Measurements from ENCODE around the gene PGBD5.

The PGBD5 gene

GRCh38 chr1:230277201-230278025, 148.7 kb downstream of the PGBD5 start:
- FAIRE-seq = no peak

DNA sequence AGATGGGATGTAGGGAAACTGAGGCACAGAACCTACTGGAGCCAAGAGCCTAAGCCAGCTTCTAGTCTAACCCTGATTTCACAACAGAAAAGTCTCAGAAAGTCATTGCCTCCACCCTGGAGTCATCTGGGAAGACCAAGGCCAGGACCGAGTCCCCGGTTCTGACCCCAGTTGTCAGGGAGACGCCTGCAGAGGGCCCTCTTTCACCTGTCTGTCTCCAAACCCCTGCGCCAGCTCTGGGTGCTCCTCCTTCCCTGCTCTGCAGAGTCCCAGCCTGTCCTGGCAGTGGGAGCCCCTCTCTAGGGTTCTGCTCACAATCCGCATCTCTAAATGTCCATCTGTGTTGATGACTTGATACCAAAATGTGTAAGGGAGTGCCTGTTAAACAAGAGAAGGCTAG, 149.7 kb downstream of the PGBD5 start:
- no peak for FAIRE-seq

- no peak for FAIRE-seq
These were observed 151.9 kb downstream of the PGBD5 start for GRCh38 chr1:230274254-230274653.

DNA sequence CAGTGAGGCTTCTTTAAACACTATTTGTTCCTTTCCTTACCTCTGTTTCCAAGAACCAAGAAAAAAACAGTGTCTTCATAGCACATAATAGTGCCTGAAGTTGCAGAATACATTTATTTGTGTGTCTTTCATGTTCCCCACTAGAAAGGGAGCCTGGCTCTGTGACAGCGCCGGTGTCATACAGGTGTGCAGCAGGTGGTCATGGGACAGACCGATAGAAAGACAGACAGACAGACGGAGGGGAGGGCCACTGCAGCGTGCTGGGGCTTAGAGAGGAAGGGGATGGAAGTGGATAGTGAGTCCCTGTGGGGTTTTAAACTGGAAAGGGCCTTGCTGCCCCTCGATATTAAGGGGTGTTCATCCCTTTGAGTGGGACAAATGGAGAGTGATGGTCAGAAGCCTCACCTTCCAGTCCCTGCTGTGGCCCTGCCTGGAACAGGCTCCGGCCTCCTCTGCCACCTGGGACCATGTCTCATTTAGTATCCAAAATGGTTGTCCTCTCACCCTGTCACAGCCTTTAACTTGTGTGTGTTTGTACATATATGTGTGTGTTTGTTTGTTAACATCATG, 152.9 kb downstream of the PGBD5 start:
- no peak for FAIRE-seq

GRCh38 chr1:230272557-230272956, 153.6 kb downstream of the PGBD5 start:
- no peak for FAIRE-seq

GRCh38 chr1:230271300-230272035, 154.7 kb downstream of the PGBD5 start:
- no peak for FAIRE-seq

- FAIRE-seq = no peak
These were observed 155.4 kb downstream of the PGBD5 start for GRCh38 chr1:230270559-230271281.

- FAIRE-seq = no peak
These were observed 156.0 kb downstream of the PGBD5 start for GRCh38 chr1:230270185-230270558.

DNA sequence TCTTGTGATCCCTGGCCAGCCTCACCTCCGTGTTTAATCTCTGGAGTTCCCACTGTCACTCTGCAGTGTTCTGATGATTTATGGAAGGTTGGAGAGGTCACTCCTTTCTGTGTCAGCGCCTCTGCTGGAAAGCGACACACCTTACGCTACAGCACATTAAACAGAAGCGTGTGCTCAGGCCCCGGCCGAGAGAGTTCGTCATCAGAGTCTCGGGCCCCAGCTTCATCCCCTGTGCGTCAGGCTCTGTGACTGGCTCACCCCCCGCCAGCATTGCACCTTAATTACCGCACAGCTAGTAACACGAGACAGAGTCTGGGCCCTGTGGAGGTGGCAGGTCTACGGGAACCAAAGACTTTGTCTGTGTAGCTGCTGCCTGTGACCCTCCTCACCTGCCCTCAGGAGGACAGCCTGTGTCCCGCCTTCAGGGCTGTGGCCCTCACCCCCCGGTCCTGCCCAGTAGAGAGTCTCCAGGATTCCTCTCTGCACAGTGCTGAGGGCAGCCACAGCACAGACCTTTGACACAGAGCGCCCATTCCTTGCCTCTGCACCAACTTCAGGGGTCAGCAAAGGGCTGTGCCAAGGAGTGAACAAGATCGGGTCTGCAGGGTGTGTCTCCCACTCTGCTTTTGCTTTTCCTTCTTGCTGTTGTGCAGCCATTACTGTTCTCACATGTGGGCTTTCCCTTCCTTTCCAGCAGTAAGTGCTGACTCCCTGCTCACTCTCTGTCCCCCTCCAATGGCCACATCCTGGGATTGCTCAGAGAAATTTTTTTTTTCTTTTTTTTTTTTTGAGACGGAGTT, 157.6 kb downstream of the PGBD5 start:
- FAIRE-seq = peak; percentile 95

DNA sequence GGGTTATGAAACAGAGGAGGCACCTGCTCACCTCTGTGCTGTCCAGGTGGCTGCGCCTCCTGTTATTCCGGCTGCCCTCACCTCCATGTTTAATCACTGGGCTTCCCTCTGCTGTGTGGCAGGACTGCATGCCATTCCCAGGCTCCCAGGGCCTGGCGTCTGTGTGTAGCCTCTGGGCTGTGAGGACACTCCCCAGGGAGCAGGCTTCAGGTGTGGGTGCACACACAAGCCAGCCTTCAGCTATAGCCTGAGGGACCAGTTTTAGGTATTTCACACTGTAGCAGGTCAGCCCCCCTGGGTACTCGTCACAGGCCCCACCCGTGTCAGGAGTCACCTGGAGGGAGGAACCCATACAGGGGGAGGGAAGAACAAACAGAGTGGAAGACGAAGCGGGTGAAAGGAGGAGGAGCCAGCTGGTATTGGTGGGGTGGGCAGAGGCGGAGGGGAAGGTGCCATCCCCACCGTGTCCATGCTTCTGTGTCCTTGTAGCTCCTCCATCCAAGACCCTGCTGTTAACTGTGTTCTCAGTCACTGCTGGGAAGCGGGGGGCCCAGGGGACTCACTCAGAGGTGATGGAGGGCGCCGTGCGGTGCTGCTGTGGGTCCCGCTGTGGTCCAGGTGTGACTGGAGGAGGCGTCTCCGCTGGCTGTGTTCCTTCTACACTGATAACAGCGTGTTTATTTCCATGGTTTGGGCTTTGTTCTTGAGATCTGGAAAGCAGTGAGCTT, 158.6 kb downstream of the PGBD5 start:
- FAIRE-seq = no peak

- FAIRE-seq = no peak
These were observed 159.7 kb downstream of the PGBD5 start for GRCh38 chr1:230266456-230266855.

DNA sequence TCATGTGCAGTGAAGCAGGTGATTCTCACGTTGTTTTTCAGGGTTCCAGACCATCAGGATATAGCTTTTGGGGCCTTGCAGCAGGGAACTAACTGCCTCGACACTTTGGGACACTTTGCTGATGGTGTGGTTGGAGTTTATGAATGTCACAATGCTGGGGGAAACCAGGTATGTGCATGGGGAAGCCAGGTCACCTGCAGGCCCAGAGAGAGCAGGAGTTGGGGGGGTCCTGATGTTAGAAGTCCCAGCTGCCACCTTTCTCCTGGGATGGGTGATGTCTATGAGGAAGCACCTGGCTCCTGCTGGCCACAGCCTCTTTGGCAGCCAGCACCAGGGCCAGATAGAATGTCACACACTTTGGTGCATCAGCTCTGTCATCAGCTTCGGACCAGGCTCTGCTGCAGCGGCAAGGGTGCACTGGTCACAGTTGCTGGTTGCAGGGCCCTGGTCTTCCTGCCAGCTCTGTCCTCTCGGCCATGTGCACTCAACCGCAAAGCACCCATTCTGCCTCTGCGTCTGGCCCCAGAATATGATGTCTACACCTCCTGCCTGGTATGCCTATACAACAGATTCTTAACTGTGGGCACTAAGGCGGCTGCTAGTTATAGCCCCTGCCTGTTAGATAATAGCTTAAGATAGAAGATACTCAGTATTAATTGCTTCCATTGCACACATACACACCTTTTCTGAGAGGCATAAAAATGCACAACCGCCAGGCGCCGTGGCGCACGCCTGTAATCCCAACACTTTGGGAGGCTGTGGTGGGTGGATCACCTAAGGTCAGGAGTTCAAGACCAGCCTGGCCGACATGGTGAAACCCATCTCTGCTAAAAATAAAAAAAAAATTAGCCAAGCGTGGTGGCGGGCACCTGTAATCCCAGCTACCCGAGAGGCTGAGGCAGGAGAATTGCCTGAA, 160.7 kb downstream of the PGBD5 start:
- no peak for FAIRE-seq
